GM13977 (cell line): ENCODE data around the gene SCMH1.

Experiments
- DNase-seq: peaks from one replicate; pipeline ENCODE4 v3.0.0; 2012; ENCODE audit warnings: low spot score
- CTCF ChIP-seq: IDR thresholded peaks from 2 replicates; pipeline ENCODE4 v1.5.1; 2012; ENCODE audit warnings: mild to moderate bottlenecking, control low read depth; ENCODE audit not compliant: insufficient read depth; ENCODE audit errors: extremely low read depth, missing control alignments
- in situ Hi-C: fragments of 300-500 bp; cut with MboI; formaldehyde crosslinking; loops from one replicate; pipeline ENCODE4 v1.12.0; 2022; ENCODE audit warnings: low sequenced_read_pairs, low pct_unique_long_range_greater_than_20kb, mixed read lengths, inconsistent platforms; ENCODE audit not compliant: unreplicated experiment

The SCMH1 gene

GRCh38 chr1:41019353-41019745, 222.8 kb downstream of the SCMH1 start:
- TF ChIP-seq CTCF, result no peak
- DNase-seq, result no peak
- in situ Hi-C loops, result no loop called here

- no peak for DNase-seq
- in situ Hi-C loops, result no loop called here
- TF ChIP-seq CTCF, result no peak
Observed at GRCh38 chr1:41018018-41018410, 224.1 kb downstream of the SCMH1 start.

GRCh38 chr1:41017141-41018017, 224.7 kb downstream of the SCMH1 start:
- TF ChIP-seq CTCF, result no peak
- DNase-seq, result no peak

GRCh38 chr1:41015897-41016470, 226.1 kb downstream of the SCMH1 start:
- in situ Hi-C loops, result no loop called here
- no peak for DNase-seq
- TF ChIP-seq CTCF, result no peak

More at GRCh38 chr1:41017141-41018017, 224.7 kb downstream of the SCMH1 start:
- in situ Hi-C loops, result no loop called here

- no peak for TF ChIP-seq CTCF
- in situ Hi-C loops, result no loop called here
- no peak for DNase-seq
Observed at GRCh38 chr1:41015281-41015896, 226.7 kb downstream of the SCMH1 start.

GRCh38 chr1:41014871-41015270, 227.2 kb downstream of the SCMH1 start:
- DNase-seq, result no peak
- in situ Hi-C loops, result no loop called here
- TF ChIP-seq CTCF, result no peak
